Endometrial microvascular endothelial cells (primary cell): ENCODE results near the gene PDSS2. TPM values are rescaled to one million over a fixed set of nuclear protein-coding genes. Genes with fewer than 3 reads are reported as not detected.
"Not testable (repeated sequence)": the region's sequence is repeated elsewhere in the genome, so short reads cannot be mapped to it uniquely, and the experiment has no call there.

Experiments
- in situ Hi-C: cut with HindIII; loops from 2 replicates; pipeline ENCODE4 v1.10.0; 2017; ENCODE audit warnings: low sequenced_read_pairs, low pct_unique_long_range_greater_than_20kb; ENCODE audit errors: inconsistent ontology term
- total RNA-seq: library from RNA; depleted of rRNA; stranded (reverse); fragments of >200 nt; gene quantifications from one replicate; pipeline ENCODE4 v1.2.3, GENCODE V29; 2015; ENCODE audit errors: inconsistent ontology term

The PDSS2 gene
- total RNA-seq, 1 donor from 2014 or later = 9.5 TPM

GRCh38 chr6:107304421-107305025 lies 154.8 kb downstream of the PDSS2 start:
- in situ Hi-C loops = no loop called here

- in situ Hi-C loops = no loop called here
These were observed 166.0 kb downstream of the PDSS2 start for GRCh38 chr6:107293350-107293749.

- in situ Hi-C loops = no loop called here
These were observed 166.6 kb downstream of the PDSS2 start for GRCh38 chr6:107292715-107293271.

GRCh38 chr6:107290491-107290890 lies 168.9 kb downstream of the PDSS2 start:
- in situ Hi-C loops = no loop called here

GRCh38 chr6:107289258-107289657 lies 170.1 kb downstream of the PDSS2 start:
- in situ Hi-C loops = not testable (repeated sequence)

- in situ Hi-C loops = not testable (repeated sequence)
These were observed 173.7 kb downstream of the PDSS2 start for GRCh38 chr6:107285683-107286082.

GRCh38 chr6:107284805-107285204 lies 174.6 kb downstream of the PDSS2 start:
- in situ Hi-C loops = no loop called here

GRCh38 chr6:107280791-107281190 lies 178.6 kb downstream of the PDSS2 start:
- in situ Hi-C loops = no loop called here

- in situ Hi-C loops = not testable (repeated sequence)
These were observed 179.4 kb downstream of the PDSS2 start for GRCh38 chr6:107280001-107280400.

- in situ Hi-C loops = no loop called here
These were observed 184.0 kb downstream of the PDSS2 start for GRCh38 chr6:107275330-107275865.

- in situ Hi-C loops = no loop called here
These were observed 185.1 kb downstream of the PDSS2 start for GRCh38 chr6:107274288-107274687.

- in situ Hi-C loops = no loop called here
These were observed 187.1 kb downstream of the PDSS2 start for GRCh38 chr6:107272246-107272645.

GRCh38 chr6:107271208-107271790 lies 188.1 kb downstream of the PDSS2 start:
- in situ Hi-C loops = no loop called here

GRCh38 chr6:107267634-107268033 lies 191.7 kb downstream of the PDSS2 start:
- in situ Hi-C loops = no loop called here

- in situ Hi-C loops = no loop called here
These were observed 192.4 kb downstream of the PDSS2 start for GRCh38 chr6:107267006-107267405.

- in situ Hi-C loops = no loop called here
These were observed 192.8 kb downstream of the PDSS2 start for GRCh38 chr6:107266563-107266962.

- in situ Hi-C loops = no loop called here
These were observed 195.0 kb downstream of the PDSS2 start for GRCh38 chr6:107264357-107264840.

- in situ Hi-C loops = no loop called here
These were observed 199.4 kb downstream of the PDSS2 start for GRCh38 chr6:107259951-107260350.

GRCh38 chr6:107248147-107248546 lies 211.2 kb downstream of the PDSS2 start:
- in situ Hi-C loops = no loop called here

GRCh38 chr6:107246972-107247615 lies 212.3 kb downstream of the PDSS2 start:
- in situ Hi-C loops = no loop called here
